DND-41 (cell line): ENCODE measurements around the gene TCEANC2.
"Not testable (repeated sequence)": the region's sequence is repeated elsewhere in the genome, so short reads cannot be mapped to it uniquely, and the experiment has no call there.

ENCODE experiments used
- ATAC-seq: fragments of 200-7000 bp; cut with Tn5 transposase; 3 replicates; pipeline ENCODE4 v1.9.1; 2021; ENCODE audit warnings: low read depth; ENCODE audit not compliant: insufficient read depth
- DNase-seq: peaks from one replicate; pipeline ENCODE4 v3.0.0-alpha.2; 2020
- H2AFZ ChIP-seq: 2 replicates; pipeline ENCODE4 v1.6.0; 2012; ENCODE audit warnings: low read depth, low read length
- H3K27ac ChIP-seq: 2 replicates; pipeline ENCODE4 v1.5.1; 2012; ENCODE audit warnings: low read length, inconsistent platforms
- H3K27me3 ChIP-seq: fragments of 200-600 bp; sonication (generic); 2 replicates; pipeline ENCODE4 v1.6.0; 2012; ENCODE audit warnings: low read length, mild to moderate bottlenecking, inconsistent platforms; ENCODE audit not compliant: insufficient read depth, poor library complexity
- H3K36me3 ChIP-seq: 2 replicates; pipeline ENCODE4 v1.5.1; 2012; ENCODE audit warnings: low read length, inconsistent platforms; ENCODE audit not compliant: insufficient read depth
- H3K4me1 ChIP-seq: 2 replicates; pipeline ENCODE4 v1.5.1; 2012; ENCODE audit warnings: mild to moderate bottlenecking, low read length; ENCODE audit not compliant: insufficient read depth
- H3K4me2 ChIP-seq: 2 replicates; pipeline ENCODE4 v1.6.0; 2012; ENCODE audit warnings: mild to moderate bottlenecking, moderate library complexity, low read length, inconsistent platforms; ENCODE audit not compliant: insufficient read depth
- H3K4me3 ChIP-seq, 2 experiments: fragments of 200-600 bp in 1 of 2; shearing (Covaris generic) in 1 of 2; 2 replicates each; pipeline ENCODE4 v1.5.1; 2012 to 2016; ENCODE audit warnings: inconsistent platforms in 2 of 2, low read length in 2 of 2, mild to moderate bottlenecking in 2 of 2, low read depth in 1 of 2, moderate library complexity in 1 of 2
- H3K79me2 ChIP-seq: 2 replicates; pipeline ENCODE4 v1.6.0; 2012; ENCODE audit warnings: low read length, inconsistent platforms; ENCODE audit not compliant: insufficient read depth
- H3K9ac ChIP-seq: 2 replicates; pipeline ENCODE4 v1.6.0; 2012; ENCODE audit warnings: low read depth, mild to moderate bottlenecking, inconsistent platforms, low read length, moderate library complexity
- H3K9me3 ChIP-seq: 2 replicates; pipeline ENCODE4 v1.5.1; 2012; ENCODE audit warnings: low read length, moderate library complexity, mild to moderate bottlenecking, inconsistent platforms; ENCODE audit not compliant: insufficient read depth, severe bottlenecking
- H4K20me1 ChIP-seq: 2 replicates; pipeline ENCODE4 v1.6.0; 2012; ENCODE audit warnings: low read length; ENCODE audit not compliant: insufficient read depth
- CTCF ChIP-seq: IDR thresholded peaks from 2 replicates; pipeline ENCODE4 v1.5.1; 2012; ENCODE audit warnings: borderline replicate concordance, low read length, moderate library complexity, mild to moderate bottlenecking; ENCODE audit not compliant: poor library complexity, severe bottlenecking; ENCODE audit errors: extremely low read depth
- EZH2 ChIP-seq: IDR thresholded peaks from 3 replicates; pipeline ENCODE4 v1.6.1; 2012; ENCODE audit warnings: borderline replicate concordance, low read depth, mild to moderate bottlenecking, moderate library complexity, low read length, inconsistent platforms; ENCODE audit not compliant: severe bottlenecking

The TCEANC2 gene

GRCh38 chr1:54046671-54047383 lies 6.6 kb upstream of the TCEANC2 start:
- Histone ChIP-seq H3K9me3 (no peaks in the 10 kb centered on the region), H3K27ac (no peak overlapping the region), H3K36me3 (peaks cover 36% of the 10 kb centered on the region), H4K20me1 (peaks cover 11% of the 10 kb centered on the region), H3K27me3 (no peaks in the 10 kb centered on the region), H2AFZ (no peak overlapping the region), H3K9ac (no peak overlapping the region), H3K4me2 (no peak overlapping the region), H3K4me1 (peaks cover 17% of the 10 kb centered on the region), H3K79me2 (peaks cover 77% of the 10 kb centered on the region), H3K4me3 (no peak overlapping the region)
- ATAC-seq: no peak
- TF ChIP-seq EZH2 (no peak), CTCF (no peak)
- DNase-seq: no peak

GRCh38 chr1:54047384-54048305 lies 5.8 kb upstream of the TCEANC2 start:
- Histone ChIP-seq H3K9ac (no peak overlapping the region), H3K4me3 (no peak overlapping the region)
- ATAC-seq: no peak

GRCh38 chr1:54050435-54050834 lies 3.0 kb upstream of the TCEANC2 start:
- not testable (repeated sequence) for H3K9ac ChIP-seq, H3K27ac ChIP-seq, H3K9me3 ChIP-seq, H2AFZ ChIP-seq, H3K4me3 ChIP-seq, DNase-seq, ATAC-seq, H3K36me3 ChIP-seq, H3K27me3 ChIP-seq
- H4K20me1 ChIP-seq: peaks cover 11% of the 10 kb centered on the region
- H3K4me1 ChIP-seq: peaks cover 36% of the 10 kb centered on the region
- H3K79me2 ChIP-seq: peaks cover 92% of the 10 kb centered on the region
- peak overlapping the region; percentile 74; the same call in 1 of the 2 replicates for H3K4me2 ChIP-seq

More at GRCh38 chr1:54047384-54048305, 5.8 kb upstream of the TCEANC2 start:
- H3K4me2 ChIP-seq: 0 out of 2 replicates have a peak overlapping the region, but pooled peaks have one; percentile 16
- H3K79me2 ChIP-seq: peaks cover 85% of the 10 kb centered on the region
- no peak overlapping the region for H2AFZ ChIP-seq
- H3K27ac ChIP-seq: no peak overlapping the region
- TF ChIP-seq EZH2 (no peak), CTCF (no peak)
- peaks cover 11% of the 10 kb centered on the region for H4K20me1 ChIP-seq
- DNase-seq: no peak
- peaks cover 27% of the 10 kb centered on the region for H3K36me3 ChIP-seq
- H3K27me3 ChIP-seq: no peaks in the 10 kb centered on the region
- H3K9me3 ChIP-seq: no peaks in the 10 kb centered on the region
- H3K4me1 ChIP-seq: peaks cover 22% of the 10 kb centered on the region

- Histone ChIP-seq H3K36me3 (peaks cover 3% of the 10 kb centered on the region; the same call in 1 of the 2 replicates), H3K9ac (peak overlapping the region; percentile 64), H3K4me1 (peaks cover 38% of the 10 kb centered on the region), H4K20me1 (peaks cover 11% of the 10 kb centered on the region), H3K9me3 (no peaks in the 10 kb centered on the region), H3K27ac (peak overlapping the region; percentile 95), H3K4me2 (peak overlapping the region; percentile 74), H2AFZ (peak overlapping the region; percentile 97), H3K4me3 (peak overlapping the region; percentile 67 to 97), H3K27me3 (no peaks in the 10 kb centered on the region), H3K79me2 (peaks cover 76% of the 10 kb centered on the region)
- ATAC-seq (no peak), DNase-seq (no peak)
- no peak for TF ChIP-seq EZH2
- TF ChIP-seq CTCF: no peak
These were observed 1.4 kb upstream of the TCEANC2 start for GRCh38 chr1:54051933-54052430.
